Esophagus muscularis mucosa (tissue), 3 donors: ENCODE results near the gene CEL.
"Not testable (repeated sequence)": the region's sequence is repeated elsewhere in the genome, so short reads cannot be mapped to it uniquely, and the experiment has no call there.

Experiments
- CTCF ChIP-seq, 3 experiments: fragments of 200-600 bp in 2 of 3; fragments of 450-650 bp in 1 of 3; sonication (generic) in 2 of 3; IDR thresholded peaks; one replicate each; pipeline ENCODE4 v1.5.1; 2017 to 2019; ENCODE audit warnings: antibody characterized with exemption in 3 of 3, mild to moderate bottlenecking in 2 of 3, moderate library complexity in 1 of 3
- POLR2A ChIP-seq: fragments of 450-650 bp; IDR thresholded peaks from one replicate; pipeline ENCODE4 v1.6.1; 2017; ENCODE audit warnings: antibody characterized with exemption, moderate library complexity, mild to moderate bottlenecking, low read depth
- POLR2AphosphoS5 ChIP-seq, 2 donors: sonication (generic); formaldehyde crosslinking; IDR thresholded peaks; one replicate each; pipeline ENCODE4 v1.6.1; 2017; ENCODE audit warnings: antibody characterized with exemption in 2 of 2

- not testable (repeated sequence) for TF ChIP-seq CTCF (IDR thresholded peaks at IDR 0.05); POLR2AphosphoS5 (IDR thresholded peaks at IDR 0.05); POLR2A
Observed at GRCh38 chr9:133070500-133070961, 8.8 kb downstream of the CEL start.
